H1 (cell line): ENCODE data around the gene GPNMB. TPM values are rescaled to one million over a fixed set of nuclear protein-coding genes. Genes with fewer than 3 reads are reported as not detected.

Experiments used
- BRCA1 ChIP-seq: IDR thresholded peaks from 2 replicates; pipeline ENCODE4 v1.6.1; 2012; ENCODE audit warnings: low read depth, low read length, improper control_type of control experiment
- CBX5 ChIP-seq: fragments of 300-800, 300-1000 bp; sonication (generic); IDR thresholded peaks from 2 replicates; pipeline ENCODE4 v1.7.1; 2016; ENCODE audit warnings: antibody characterized with exemption, low read length, low read depth
- EP300 ChIP-seq, 2 experiments: IDR thresholded peaks; 1 replicate in 1 of 2; 2 replicates in 1 of 2; pipeline ENCODE4 v1.6.1; 2011 to 2012; ENCODE audit warnings: low read depth in 2 of 2, low read length in 2 of 2, mild to moderate bottlenecking in 2 of 2, borderline replicate concordance in 1 of 2, inconsistent platforms in 1 of 2, moderate library complexity in 1 of 2
- EZH2 ChIP-seq: fragments of 200-600 bp; sonication (generic); IDR thresholded peaks from 2 replicates; pipeline ENCODE4 v1.7.1; 2012; ENCODE audit warnings: low read depth, mild to moderate bottlenecking, moderate library complexity, low read length, inconsistent platforms; ENCODE audit not compliant: severe bottlenecking
- KDM4A ChIP-seq: IDR thresholded peaks from one replicate; pipeline ENCODE4 v1.7.1; 2012; ENCODE audit warnings: low read depth, mild to moderate bottlenecking, moderate library complexity, low read length, inconsistent platforms; ENCODE audit not compliant: severe bottlenecking
- MAFK ChIP-seq: IDR thresholded peaks from 2 replicates; pipeline ENCODE4 v1.6.1; 2012; ENCODE audit warnings: low read depth, mild to moderate bottlenecking, improper control_type of control experiment, low read length
- POLR2A ChIP-seq, 2 experiments: IDR thresholded peaks; 1 replicate in 1 of 2; 2 replicates in 1 of 2; pipeline ENCODE4 v1.6.1; 2011; ENCODE audit warnings: low read depth in 2 of 2, low read length in 2 of 2, mild to moderate bottlenecking in 2 of 2; ENCODE audit errors: control extremely low read depth in 1 of 2
- RAD21 ChIP-seq, 2 experiments: IDR thresholded peaks in 1 of 2; conservative IDR thresholded peaks in 1 of 2; 2 replicates each; pipeline ENCODE4 v1.6.1; 2011; ENCODE audit warnings: low read depth in 2 of 2, low read length in 2 of 2, improper control_type of control experiment in 1 of 2, inconsistent platforms in 1 of 2, mild to moderate bottlenecking in 1 of 2, moderate library complexity in 1 of 2
- SRF ChIP-seq: IDR thresholded peaks from 2 replicates; pipeline ENCODE4 v1.6.1; 2011; ENCODE audit warnings: mild to moderate bottlenecking, low read depth, low read length, moderate library complexity
- TAF1 ChIP-seq: IDR thresholded peaks from 2 replicates; pipeline ENCODE4 v1.6.1; 2011; ENCODE audit warnings: mild to moderate bottlenecking, low read depth, low read length
- TEAD4 ChIP-seq: IDR thresholded peaks from 2 replicates; pipeline ENCODE4 v1.6.1; 2012; ENCODE audit warnings: low read depth, low read length, inconsistent platforms, mixed read lengths
- polyA plus RNA-seq, 7 experiments: library from polyadenylated mRNA; depleted of rRNA in 3 of 7; stranded (reverse) in 5 of 7; unstranded in 2 of 7; fragments of >200 nt in 5 of 7; fragments of 200-250 nt in 2 of 7; gene quantifications; 1 replicate in 5 of 7; 2 replicates in 1 of 7; 4 replicates in 1 of 7; pipeline versions ENCODE4 v1.2.1 to v1.2.3, GENCODE V29; 2011 to 2013; ENCODE audit warnings: missing spikeins in 2 of 7, mixed read lengths in 2 of 7
- total RNA-seq: library from RNA; stranded (reverse); fragmentation: NEBNext Ultra II Directional; extraction: Animal tissue kit (Norgen Biotek cat#: 25700); gene quantifications from 2 replicates; pipeline ENCODE4 v1.2.1, GENCODE V29; 2021
- TF ChIP-seq, protein P1 (sequence below): IDR thresholded peaks from 2 replicates; pipeline ENCODE4 v1.6.1; 2012; ENCODE audit warnings: inconsistent platforms
- TF ChIP-seq, protein P2 (sequence below): IDR thresholded peaks from 2 replicates; pipeline ENCODE4 v1.6.1; 2012; ENCODE audit warnings: inconsistent platforms

GPNMB gene
- total and polyA plus RNA-seq, 2 of the 8 experiments (the other 6 are each of a cell fraction or from before 2014, with no cell fraction given) = 1.1 to 1.4 TPM

DNA sequence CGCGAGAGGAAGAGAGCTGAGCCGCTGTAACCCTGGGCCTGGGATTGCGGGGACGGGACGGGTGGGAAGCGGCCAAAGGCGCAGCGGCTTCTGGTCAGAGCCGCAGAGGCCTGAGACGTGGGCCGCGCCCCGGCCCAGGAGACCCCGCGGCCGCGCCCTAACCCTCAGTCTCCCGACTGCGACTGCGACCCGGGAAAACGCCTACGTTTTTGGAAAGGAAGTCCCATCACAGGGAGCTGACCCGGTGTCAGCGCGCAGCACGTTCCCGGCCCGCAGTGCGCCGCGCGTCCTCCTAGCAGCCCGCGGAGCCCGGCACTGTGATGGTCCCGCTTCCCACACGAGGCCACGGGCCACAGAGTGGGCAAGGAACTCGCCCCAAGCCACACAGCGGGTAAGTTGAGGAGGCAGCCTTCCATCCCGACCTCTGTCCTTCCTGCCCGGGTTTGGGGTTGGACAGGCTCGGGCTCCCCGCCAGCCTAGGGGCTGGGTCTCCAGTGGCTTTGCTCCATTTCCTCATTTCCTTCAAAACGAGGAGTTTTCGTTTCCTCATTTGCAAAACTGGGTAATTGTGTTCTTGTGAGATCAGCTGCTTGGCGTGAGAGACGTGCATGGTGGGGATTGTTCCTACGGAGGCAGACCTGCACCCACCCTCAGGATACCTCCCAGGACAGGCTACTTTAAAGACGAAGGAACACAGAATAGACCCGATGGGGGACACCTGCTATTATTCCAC, 1.2 kb downstream of the GPNMB start (continued):
- TF ChIP-seq CBX5 (no peak), MAFK (no peak), BRCA1 (no peak), POLR2A (IDR thresholded peaks at IDR 0.05; ENCODE audit: control extremely low read depth in 1 of 2, low read depth in 2 of 2, low read length in 2 of 2) (no peak), SRF (no peak), EZH2 (peak; percentile 43), TAF1 (0 out of 2 replicates have a peak, but pooled peaks have one; percentile 27), RAD21 (IDR thresholded peaks at IDR 0.05 in 1 of 2, conservative IDR thresholded peaks at IDR 0.05 in 1 of 2; ENCODE audit: low read depth in 2 of 2, low read length in 2 of 2) (no peak), EP300 (IDR thresholded peaks at IDR 0.05; ENCODE audit: borderline replicate concordance in 1 of 2, low read depth in 2 of 2, low read length in 2 of 2) (no peak), KDM4A (peak; percentile 71), TEAD4 (0 out of 2 replicates have a peak, but pooled peaks have one; percentile 17)
- TF ChIP-seq, protein P1, sequence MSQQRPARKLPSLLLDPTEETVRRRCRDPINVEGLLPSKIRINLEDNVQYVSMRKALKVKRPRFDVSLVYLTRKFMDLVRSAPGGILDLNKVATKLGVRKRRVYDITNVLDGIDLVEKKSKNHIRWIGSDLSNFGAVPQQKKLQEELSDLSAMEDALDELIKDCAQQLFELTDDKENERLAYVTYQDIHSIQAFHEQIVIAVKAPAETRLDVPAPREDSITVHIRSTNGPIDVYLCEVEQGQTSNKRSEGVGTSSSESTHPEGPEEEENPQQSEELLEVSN = peak; percentile 86
- TF ChIP-seq, protein P2, sequence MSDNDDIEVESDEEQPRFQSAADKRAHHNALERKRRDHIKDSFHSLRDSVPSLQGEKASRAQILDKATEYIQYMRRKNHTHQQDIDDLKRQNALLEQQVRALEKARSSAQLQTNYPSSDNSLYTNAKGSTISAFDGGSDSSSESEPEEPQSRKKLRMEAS = peak; percentile 87
- TF ChIP-seq, all 59 proteins: peak for 12
